Measurements from ENCODE around the gene PRKCH.

DNA sequence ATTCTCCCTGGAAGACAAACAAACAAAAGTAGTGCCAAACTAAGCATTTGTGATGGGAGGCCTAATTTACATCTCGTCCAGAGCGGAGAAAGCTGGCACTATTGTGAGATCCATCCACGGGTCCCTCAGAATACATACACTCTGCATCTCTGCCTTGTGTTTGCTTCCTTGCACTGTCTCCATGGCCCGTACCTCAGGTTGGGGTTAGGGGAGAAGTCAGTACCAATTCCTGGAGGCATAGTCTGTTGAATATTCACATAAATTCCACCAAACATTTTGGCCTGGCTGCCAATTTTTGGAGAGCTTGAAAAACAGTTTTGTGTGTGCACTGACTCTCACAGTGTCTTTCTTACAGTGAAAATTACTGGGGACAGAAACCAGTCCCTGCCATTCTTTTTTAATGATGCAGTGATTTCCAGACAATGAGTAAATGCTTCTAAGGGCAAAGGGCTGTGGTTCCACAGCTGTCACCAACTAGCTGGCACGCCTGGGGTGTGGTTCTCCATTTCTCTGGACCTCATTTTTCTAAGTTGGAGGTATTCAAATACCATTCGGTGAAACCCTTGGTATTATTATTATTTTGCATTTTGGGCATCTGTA, 254.3 kb downstream of the PRKCH start:
- TF ChIP-seq, protein P1, sequence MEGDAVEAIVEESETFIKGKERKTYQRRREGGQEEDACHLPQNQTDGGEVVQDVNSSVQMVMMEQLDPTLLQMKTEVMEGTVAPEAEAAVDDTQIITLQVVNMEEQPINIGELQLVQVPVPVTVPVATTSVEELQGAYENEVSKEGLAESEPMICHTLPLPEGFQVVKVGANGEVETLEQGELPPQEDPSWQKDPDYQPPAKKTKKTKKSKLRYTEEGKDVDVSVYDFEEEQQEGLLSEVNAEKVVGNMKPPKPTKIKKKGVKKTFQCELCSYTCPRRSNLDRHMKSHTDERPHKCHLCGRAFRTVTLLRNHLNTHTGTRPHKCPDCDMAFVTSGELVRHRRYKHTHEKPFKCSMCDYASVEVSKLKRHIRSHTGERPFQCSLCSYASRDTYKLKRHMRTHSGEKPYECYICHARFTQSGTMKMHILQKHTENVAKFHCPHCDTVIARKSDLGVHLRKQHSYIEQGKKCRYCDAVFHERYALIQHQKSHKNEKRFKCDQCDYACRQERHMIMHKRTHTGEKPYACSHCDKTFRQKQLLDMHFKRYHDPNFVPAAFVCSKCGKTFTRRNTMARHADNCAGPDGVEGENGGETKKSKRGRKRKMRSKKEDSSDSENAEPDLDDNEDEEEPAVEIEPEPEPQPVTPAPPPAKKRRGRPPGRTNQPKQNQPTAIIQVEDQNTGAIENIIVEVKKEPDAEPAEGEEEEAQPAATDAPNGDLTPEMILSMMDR (IDR thresholded peaks at IDR 0.05): no peak
- no peak for TF ChIP-seq POLR2A (IDR thresholded peaks at IDR 0.05)

Data from body of pancreas (tissue), 4 donors.